MM.1S (cell line): Measurements from ENCODE around the gene CPPED1.

ENCODE experiments used
- DNase-seq: peaks from one replicate; pipeline ENCODE4 v3.0.0-alpha.2; 2015
- H2AFZ ChIP-seq: fragments of 300-600 bp; sonication (generic); 2 replicates; pipeline ENCODE4 v1.6.0; 2016; ENCODE audit warnings: antibody characterized with exemption, low read length
- H3F3A ChIP-seq: fragments of 300-600 bp; sonication (generic); 2 replicates; pipeline ENCODE4 v1.6.1; 2016; ENCODE audit warnings: mild to moderate bottlenecking, antibody characterized with exemption, low read length, moderate library complexity, mixed read lengths; ENCODE audit not compliant: insufficient read depth
- H3K27ac ChIP-seq: fragments of 300-600 bp; sonication (generic); 2 replicates; pipeline ENCODE4 v1.5.1; 2016; ENCODE audit warnings: mild to moderate bottlenecking, low read length
- H3K27me3 ChIP-seq: fragments of 300-600 bp; sonication (generic); replicated peaks from 2 replicates; pipeline ENCODE4 v1.6.0; 2016; ENCODE audit warnings: low read length; ENCODE audit not compliant: insufficient read depth
- H3K36me3 ChIP-seq: fragments of 300-600 bp; sonication (generic); replicated peaks from 2 replicates; pipeline ENCODE4 v1.6.1; 2016; ENCODE audit warnings: mild to moderate bottlenecking, low read length, mixed read lengths; ENCODE audit not compliant: insufficient read depth
- H3K4me1 ChIP-seq: fragments of 300-600 bp; sonication (generic); 2 replicates; pipeline ENCODE4 v1.6.1; 2016; ENCODE audit warnings: low read length, mixed read lengths
- H3K4me2 ChIP-seq: fragments of 300-600 bp; sonication (generic); 2 replicates; pipeline ENCODE4 v1.6.0; 2016; ENCODE audit warnings: low read depth, low read length
- H3K4me3 ChIP-seq: fragments of 300-600 bp; sonication (generic); 2 replicates; pipeline ENCODE4 v1.5.1; 2016; ENCODE audit warnings: low read length, mixed read lengths
- H3K79me2 ChIP-seq: fragments of 300-600 bp; sonication (generic); 2 replicates; pipeline ENCODE4 v1.6.1; 2016; ENCODE audit warnings: mixed run types, low read length, mixed read lengths
- H3K9ac ChIP-seq: fragments of 300-600 bp; sonication (generic); 2 replicates; pipeline ENCODE4 v1.6.1; 2016; ENCODE audit warnings: low read length, mixed read lengths
- H3K9me2 ChIP-seq: fragments of 300-600 bp; sonication (generic); replicated peaks from 2 replicates; pipeline ENCODE4 v1.6.1; 2016; ENCODE audit warnings: mild to moderate bottlenecking, low read length, mixed read lengths; ENCODE audit not compliant: insufficient read depth
- H3K9me3 ChIP-seq: fragments of 300-600 bp; sonication (generic); replicated peaks from 2 replicates; pipeline ENCODE4 v1.6.1; 2016; ENCODE audit warnings: mild to moderate bottlenecking, low read length, mixed read lengths; ENCODE audit not compliant: insufficient read depth
- H4K20me1 ChIP-seq: fragments of 300-600 bp; sonication (generic); 2 replicates; pipeline ENCODE4 v1.6.1; 2016; ENCODE audit warnings: mild to moderate bottlenecking, low read length, moderate library complexity, mixed read lengths; ENCODE audit not compliant: insufficient read depth
- EZH2 ChIP-seq: fragments of 300-600 bp; sonication (generic); optimal IDR thresholded peaks from 2 replicates; pipeline ENCODE3; 2017; ENCODE audit warnings: low read depth, mild to moderate bottlenecking, antibody characterized with exemption, low read length, mixed read lengths
- EZH2phosphoT487 ChIP-seq: fragments of 300-600 bp; sonication (generic); IDR thresholded peaks from 2 replicates; pipeline ENCODE4 v1.6.1; 2018; ENCODE audit warnings: antibody characterized with exemption, low read length
- TF ChIP-seq, protein P1 (sequence below): fragments of 300-600 bp; sonication (generic); IDR thresholded peaks from 2 replicates; pipeline ENCODE4 v1.5.1; 2016; ENCODE audit warnings: antibody characterized with exemption, low read length, mixed read lengths

CPPED1 gene

GRCh38 chr16:12639044-12639443 lies 164.6 kb downstream of the CPPED1 start:
- no peaks in the 10 kb centered on the region for H3K36me3 ChIP-seq
- H2AFZ ChIP-seq, result no peak overlapping the region
- no peaks in the 10 kb centered on the region for H3K9me2 ChIP-seq
- no peak overlapping the region for H3K9ac ChIP-seq
- DNase-seq, result no peak
- no peak overlapping the region for H3K4me3 ChIP-seq
- H3K4me1 ChIP-seq, result no peaks in the 10 kb centered on the region
- no peaks in the 10 kb centered on the region for H3F3A ChIP-seq
- TF ChIP-seq EZH2phosphoT487, result no peak
- TF ChIP-seq, protein P1, sequence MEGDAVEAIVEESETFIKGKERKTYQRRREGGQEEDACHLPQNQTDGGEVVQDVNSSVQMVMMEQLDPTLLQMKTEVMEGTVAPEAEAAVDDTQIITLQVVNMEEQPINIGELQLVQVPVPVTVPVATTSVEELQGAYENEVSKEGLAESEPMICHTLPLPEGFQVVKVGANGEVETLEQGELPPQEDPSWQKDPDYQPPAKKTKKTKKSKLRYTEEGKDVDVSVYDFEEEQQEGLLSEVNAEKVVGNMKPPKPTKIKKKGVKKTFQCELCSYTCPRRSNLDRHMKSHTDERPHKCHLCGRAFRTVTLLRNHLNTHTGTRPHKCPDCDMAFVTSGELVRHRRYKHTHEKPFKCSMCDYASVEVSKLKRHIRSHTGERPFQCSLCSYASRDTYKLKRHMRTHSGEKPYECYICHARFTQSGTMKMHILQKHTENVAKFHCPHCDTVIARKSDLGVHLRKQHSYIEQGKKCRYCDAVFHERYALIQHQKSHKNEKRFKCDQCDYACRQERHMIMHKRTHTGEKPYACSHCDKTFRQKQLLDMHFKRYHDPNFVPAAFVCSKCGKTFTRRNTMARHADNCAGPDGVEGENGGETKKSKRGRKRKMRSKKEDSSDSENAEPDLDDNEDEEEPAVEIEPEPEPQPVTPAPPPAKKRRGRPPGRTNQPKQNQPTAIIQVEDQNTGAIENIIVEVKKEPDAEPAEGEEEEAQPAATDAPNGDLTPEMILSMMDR, result no peak
- TF ChIP-seq EZH2, result no peak
- H3K4me2 ChIP-seq, result no peak overlapping the region
- H3K27me3 ChIP-seq, result no peaks in the 10 kb centered on the region
- no peaks in the 10 kb centered on the region for H3K79me2 ChIP-seq
- H4K20me1 ChIP-seq, result no peaks in the 10 kb centered on the region
- H3K9me3 ChIP-seq, result no peaks in the 10 kb centered on the region
- no peak overlapping the region for H3K27ac ChIP-seq

DNA sequence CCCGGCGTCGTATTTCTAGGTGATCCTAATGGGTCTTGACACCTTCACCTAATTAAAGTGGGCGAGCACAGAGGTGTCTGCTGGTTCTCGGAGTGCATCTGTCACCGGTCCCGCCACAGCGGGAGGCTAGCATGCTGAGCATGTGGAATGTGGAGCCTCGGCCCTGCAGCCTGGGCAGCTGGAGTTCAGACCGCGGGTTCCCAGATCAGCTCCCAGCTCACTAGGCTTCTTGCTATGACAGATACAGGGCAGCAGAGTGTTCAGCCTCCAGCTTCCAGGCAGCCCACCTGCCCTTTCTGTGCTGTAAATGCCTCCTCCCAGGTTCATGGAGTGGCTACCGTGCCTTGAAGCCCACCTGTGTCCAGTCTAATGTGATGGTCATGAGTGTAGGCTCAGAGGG lies 166.7 kb downstream of the CPPED1 start:
- Histone ChIP-seq H3K27ac (no peak overlapping the region), H3K79me2 (no peaks in the 10 kb centered on the region), H4K20me1 (no peaks in the 10 kb centered on the region), H3K4me3 (no peak overlapping the region), H3K4me2 (no peak overlapping the region), H3K9me3 (no peaks in the 10 kb centered on the region), H3F3A (no peaks in the 10 kb centered on the region), H3K9ac (no peak overlapping the region), H2AFZ (no peak overlapping the region), H3K36me3 (no peaks in the 10 kb centered on the region), H3K9me2 (no peaks in the 10 kb centered on the region), H3K27me3 (no peaks in the 10 kb centered on the region), H3K4me1 (no peaks in the 10 kb centered on the region)
- TF ChIP-seq EZH2phosphoT487 (no peak), EZH2 (no peak)
- TF ChIP-seq, protein P1, result no peak
- no peak for DNase-seq

GRCh38 chr16:12629271-12629670 lies 174.4 kb downstream of the CPPED1 start:
- TF ChIP-seq EZH2phosphoT487 (no peak), EZH2 (no peak)
- TF ChIP-seq, protein P1, result no peak
- no peak for DNase-seq
- no peak overlapping the region for H3K4me2 ChIP-seq
- H3K9me2 ChIP-seq, result no peaks in the 10 kb centered on the region
- H3K4me1 ChIP-seq, result no peaks in the 10 kb centered on the region
- no peak overlapping the region for H3K9ac ChIP-seq
- H3K36me3 ChIP-seq, result no peaks in the 10 kb centered on the region
- no peaks in the 10 kb centered on the region for H3K79me2 ChIP-seq
- no peak overlapping the region for H3K4me3 ChIP-seq
- no peaks in the 10 kb centered on the region for H4K20me1 ChIP-seq
- H2AFZ ChIP-seq, result no peak overlapping the region
- H3K27me3 ChIP-seq, result no peaks in the 10 kb centered on the region
- H3K9me3 ChIP-seq, result no peaks in the 10 kb centered on the region
- H3F3A ChIP-seq, result no peaks in the 10 kb centered on the region
- no peak overlapping the region for H3K27ac ChIP-seq
